GM20000 (cell line): Measurements from ENCODE around the gene SLC9A1.

Experiments used
- DNase-seq: peaks from one replicate; pipeline ENCODE4 v3.0.0; 2012; ENCODE audit warnings: low spot score
- TF ChIP-seq, protein P1 (sequence below): IDR thresholded peaks from 2 replicates; pipeline ENCODE4 v1.5.1; 2012; ENCODE audit warnings: mild to moderate bottlenecking, control low read depth; ENCODE audit errors: extremely low read depth, missing control alignments

SLC9A1 gene

DNA sequence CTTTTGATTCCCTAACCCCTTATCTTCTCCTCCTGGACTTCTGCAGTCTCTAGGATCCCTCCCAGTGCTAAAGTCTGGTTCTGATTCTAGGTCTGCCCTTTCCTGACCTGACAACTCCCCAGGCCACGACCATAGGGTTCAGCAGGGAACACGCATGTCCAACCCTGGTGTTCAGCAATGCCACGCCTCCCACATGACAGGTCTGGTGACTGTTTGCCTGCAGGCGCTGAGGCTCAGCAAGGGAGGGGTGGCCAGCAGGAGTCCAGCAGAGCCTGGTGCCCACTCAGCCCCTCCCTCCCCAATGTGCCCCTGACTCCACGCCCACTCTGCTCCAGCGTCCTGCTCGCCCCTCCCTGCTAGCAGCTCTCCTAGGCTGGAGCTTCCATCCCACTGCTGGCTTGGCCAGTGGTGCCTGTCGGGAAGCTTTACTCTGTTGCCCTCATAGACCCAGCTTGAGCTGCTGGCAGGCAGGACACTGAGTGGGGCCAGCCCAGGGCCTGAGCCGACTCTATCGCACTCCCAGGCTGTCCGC, 17.3 kb downstream of the SLC9A1 start:
- TF ChIP-seq, protein P1, sequence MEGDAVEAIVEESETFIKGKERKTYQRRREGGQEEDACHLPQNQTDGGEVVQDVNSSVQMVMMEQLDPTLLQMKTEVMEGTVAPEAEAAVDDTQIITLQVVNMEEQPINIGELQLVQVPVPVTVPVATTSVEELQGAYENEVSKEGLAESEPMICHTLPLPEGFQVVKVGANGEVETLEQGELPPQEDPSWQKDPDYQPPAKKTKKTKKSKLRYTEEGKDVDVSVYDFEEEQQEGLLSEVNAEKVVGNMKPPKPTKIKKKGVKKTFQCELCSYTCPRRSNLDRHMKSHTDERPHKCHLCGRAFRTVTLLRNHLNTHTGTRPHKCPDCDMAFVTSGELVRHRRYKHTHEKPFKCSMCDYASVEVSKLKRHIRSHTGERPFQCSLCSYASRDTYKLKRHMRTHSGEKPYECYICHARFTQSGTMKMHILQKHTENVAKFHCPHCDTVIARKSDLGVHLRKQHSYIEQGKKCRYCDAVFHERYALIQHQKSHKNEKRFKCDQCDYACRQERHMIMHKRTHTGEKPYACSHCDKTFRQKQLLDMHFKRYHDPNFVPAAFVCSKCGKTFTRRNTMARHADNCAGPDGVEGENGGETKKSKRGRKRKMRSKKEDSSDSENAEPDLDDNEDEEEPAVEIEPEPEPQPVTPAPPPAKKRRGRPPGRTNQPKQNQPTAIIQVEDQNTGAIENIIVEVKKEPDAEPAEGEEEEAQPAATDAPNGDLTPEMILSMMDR: no peak
- no peak for DNase-seq

DNA sequence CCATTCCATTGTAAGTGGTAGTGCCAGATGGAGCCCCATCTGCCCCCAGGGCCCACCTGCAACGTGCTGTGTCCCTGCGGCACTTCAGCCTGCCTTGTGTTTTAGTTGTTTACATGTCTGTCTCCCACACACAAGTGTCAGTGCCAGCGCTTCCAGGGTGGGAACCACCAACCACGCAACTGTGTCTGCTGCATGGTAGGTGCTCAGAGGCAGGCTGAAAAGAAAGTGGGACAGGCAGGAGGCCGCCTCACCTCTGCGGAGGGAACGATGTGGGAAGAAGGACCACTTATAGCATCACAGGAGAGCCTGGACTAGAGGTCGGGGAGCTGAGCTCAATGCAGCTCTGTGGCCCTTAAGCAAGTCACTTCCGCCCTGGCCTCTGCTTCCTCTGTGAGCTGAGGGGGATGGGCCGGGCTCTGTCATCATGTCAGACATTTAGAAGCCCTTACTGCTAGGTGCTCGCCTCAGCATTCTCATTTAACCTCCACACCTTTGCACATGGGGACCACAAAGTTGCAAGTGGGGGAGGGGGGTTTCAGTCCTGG, 17.9 kb downstream of the SLC9A1 start:
- TF ChIP-seq, protein P1: no peak
- DNase-seq: peak; percentile 72

DNA sequence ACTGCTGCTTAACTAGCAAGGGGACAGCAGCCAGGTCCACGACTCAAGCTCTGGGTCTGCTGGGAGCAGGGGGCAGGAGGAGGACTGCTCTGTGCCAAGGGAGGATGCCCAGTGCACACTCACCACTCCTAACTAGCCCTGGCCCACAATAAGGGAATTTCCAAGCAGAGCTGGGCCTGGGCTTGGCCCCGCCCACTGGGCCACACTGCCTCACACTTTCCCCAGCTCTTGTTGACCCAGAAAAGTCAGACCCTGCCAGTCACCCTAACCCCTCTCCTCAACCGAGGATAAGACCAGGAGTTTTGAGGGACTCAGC, 18.7 kb downstream of the SLC9A1 start:
- peak; percentile 30 for DNase-seq
- TF ChIP-seq, protein P1: no peak

DNA sequence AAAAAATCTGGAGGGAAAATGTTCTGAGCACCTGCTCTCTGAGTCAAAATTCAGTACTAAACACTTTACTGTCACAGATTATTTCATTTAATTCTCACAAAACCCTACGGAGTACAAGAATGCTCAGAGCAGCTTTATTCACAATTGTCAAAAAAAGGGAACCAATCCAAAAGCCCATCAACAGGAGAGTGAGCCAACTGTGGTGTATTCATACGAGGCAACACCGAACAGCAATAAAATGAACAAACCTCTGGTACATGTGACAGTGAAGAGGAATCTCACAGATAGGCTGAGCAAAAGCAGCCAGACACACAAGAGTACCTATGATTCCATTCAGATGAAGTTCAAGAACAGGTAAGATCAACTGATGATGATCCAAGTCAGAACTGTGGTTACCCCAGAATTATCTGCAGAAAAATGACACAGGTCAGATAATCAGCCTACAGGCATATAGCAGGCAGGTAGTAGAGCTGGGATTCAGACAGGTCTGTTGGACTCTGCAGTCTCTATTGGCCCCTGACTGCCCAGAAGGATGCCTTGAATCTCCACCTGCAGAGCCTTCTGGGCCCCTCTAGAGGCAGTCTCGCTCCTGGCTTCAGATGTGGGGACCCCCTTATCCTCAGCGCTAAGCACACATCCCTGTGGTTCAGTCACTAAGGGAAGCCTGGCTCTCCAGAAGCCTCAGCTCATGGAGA, 19.2 kb downstream of the SLC9A1 start:
- TF ChIP-seq, protein P1: no peak
- no peak for DNase-seq

DNA sequence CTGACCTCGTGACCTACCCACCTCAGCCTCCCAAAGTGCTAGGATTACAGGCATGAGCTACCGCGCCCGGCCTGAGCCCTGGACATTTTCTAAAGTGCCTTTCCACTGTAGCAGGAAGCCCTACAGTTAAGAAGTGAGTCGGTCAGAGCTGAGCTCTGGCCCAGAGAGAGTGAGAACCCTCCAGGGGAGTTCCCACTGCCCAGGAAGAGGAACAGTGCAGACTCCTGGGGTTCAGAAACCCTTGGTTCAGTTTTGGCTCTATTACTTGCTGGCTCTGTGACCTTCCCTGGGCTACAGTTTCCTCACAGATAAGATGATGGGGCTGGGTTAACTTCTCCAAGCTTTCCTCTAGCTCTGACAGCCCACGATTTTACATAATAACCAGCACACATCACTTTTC, 20.9 kb downstream of the SLC9A1 start:
- peak; percentile 76 for DNase-seq
- TF ChIP-seq, protein P1: no peak

DNA sequence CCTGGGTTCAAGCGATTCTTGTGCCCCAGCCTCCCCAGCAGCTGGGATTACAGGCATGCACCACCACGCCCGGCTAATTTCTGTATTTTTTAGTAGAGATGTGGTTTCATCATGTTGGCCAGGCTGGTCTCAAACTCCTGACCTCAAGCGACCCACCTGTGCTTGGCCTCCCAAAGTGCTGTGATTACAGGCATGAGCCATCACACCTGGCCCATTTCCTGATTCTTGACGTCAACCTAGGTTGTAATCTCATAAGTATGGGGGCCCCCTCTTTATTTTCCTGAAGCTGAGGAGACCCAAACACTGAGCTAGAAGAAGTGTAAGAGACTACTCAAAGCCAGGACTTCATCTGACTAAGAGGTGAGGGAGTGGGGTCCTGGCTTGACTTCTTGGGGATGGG, 21.8 kb downstream of the SLC9A1 start:
- DNase-seq: no peak
- TF ChIP-seq, protein P1: no peak

DNA sequence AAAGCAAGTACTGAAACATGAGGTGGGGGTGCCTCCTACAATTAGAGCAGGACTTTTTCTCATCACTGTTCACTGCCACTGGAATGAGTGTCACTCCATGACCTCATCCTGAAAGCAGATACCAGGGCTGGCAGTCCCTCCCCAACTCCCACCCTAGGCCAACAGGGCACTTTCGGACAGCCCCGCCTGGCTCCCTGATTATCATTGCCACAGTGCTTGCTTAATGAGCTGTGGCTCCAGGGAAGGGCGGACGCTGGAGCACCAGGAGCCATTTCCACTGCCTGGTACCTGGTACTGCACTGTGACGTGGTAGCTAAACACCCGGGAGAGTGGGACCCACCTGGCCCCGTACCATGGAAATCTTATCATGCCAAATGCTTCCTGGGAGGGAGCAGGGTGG, 22.3 kb downstream of the SLC9A1 start:
- DNase-seq: no peak
- TF ChIP-seq, protein P1: no peak
